Measurements from ENCODE around the gene GSTA4. TPM values are rescaled to one million over a fixed set of nuclear protein-coding genes. Genes with fewer than 3 reads are reported as not detected.

GSTA4 gene
- total and polyA plus RNA-seq, 10 donors = 8.5 to 23.3 (median 15.0) TPM

DNA sequence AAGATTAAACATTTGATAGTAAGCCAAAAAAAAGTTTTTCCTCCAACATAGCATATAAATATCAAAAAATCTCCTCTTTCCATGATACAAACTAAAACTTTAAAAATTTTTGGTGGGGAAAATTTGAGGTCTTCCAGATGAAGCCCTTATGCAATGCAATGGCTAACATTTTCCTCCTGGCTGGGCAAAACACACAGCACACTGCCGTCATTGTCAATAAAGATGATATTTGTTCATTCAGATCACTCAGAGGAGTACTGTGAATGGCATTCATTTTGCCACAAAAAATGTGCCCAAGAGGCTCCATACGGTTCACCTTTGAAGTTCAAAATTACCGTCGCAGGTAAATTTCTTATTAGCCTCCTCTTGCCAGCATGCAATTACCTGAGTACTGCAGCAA lies 36.2 kb upstream of the GSTA4 start:
- Histone ChIP-seq H3K36me3 (peaks cover 0 to 100% (median 35%) of the 10 kb centered on the region in 6 donors), H3K27me3 (replicated peaks in 1 of 7) (no peaks in the 10 kb centered on the region), H3K4me1 (peaks cover 0 to 5% (median 0%) of the 10 kb centered on the region in 6 donors), H3K27ac (no peak overlapping the region), H3K9me3 (no peaks in the 10 kb centered on the region), H3K4me3 (no peak overlapping the region)
- TF ChIP-seq CTCF (IDR thresholded peaks at IDR 0.05 in 8 of 11, conservative IDR thresholded peaks at IDR 0.05 in 3 of 11) (no peak), POLR2AphosphoS5 (IDR thresholded peaks at IDR 0.05) (no peak), POLR2A (IDR thresholded peaks at IDR 0.05) (no peak)
- no peak for DNase-seq
- WGBS, 5 donors = 92 to 100% (median 97%) methylated on average over 4 of the region's 4 CpGs
- intact Hi-C loops (cut with DNase I; ENCODE audit: low total_unique reads) = no loop called here

- no peak overlapping the region for H3K4me3 ChIP-seq
- no peak for DNase-seq
- TF ChIP-seq POLR2AphosphoS5 (IDR thresholded peaks at IDR 0.05) (no peak), POLR2A (IDR thresholded peaks at IDR 0.05) (no peak), CTCF (IDR thresholded peaks at IDR 0.05 in 8 of 11, conservative IDR thresholded peaks at IDR 0.05 in 3 of 11) (no peak)
- no peaks in the 10 kb centered on the region for H3K4me1 ChIP-seq
- WGBS, 5 donors = 83 to 97% (median 95%) methylated on average over 3 of the region's 3 CpGs
- intact Hi-C loops (cut with DNase I; ENCODE audit: low total_unique reads) = no loop called here
- H3K27me3 ChIP-seq (replicated peaks in 1 of 7) = no peaks in the 10 kb centered on the region
- no peaks in the 10 kb centered on the region for H3K9me3 ChIP-seq
- peaks cover 0 to 100% (median 30%) of the 10 kb centered on the region in 6 donors for H3K36me3 ChIP-seq
- H3K27ac ChIP-seq = no peak overlapping the region
Observed at GRCh38 chr6:53029761-53030160, 34.7 kb upstream of the GSTA4 start.

DNA sequence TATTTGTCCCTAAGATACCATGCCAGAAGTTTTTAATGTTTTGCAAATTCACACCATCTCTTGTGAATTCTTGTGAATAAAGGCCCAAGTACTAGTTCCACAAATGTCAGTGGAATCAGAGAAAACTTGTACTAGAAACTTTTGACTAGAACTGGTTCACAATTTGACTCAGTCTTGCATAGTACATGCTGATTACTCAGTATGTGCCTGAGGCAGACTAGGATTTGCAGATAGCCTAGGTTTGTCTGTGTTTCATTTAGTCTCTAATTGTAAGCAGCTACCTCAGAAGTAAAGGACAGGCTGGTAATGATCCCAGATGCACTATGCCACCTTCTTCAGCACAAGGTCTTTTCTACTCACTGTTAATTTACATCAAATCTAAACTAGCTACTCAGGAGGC lies 34.2 kb upstream of the GSTA4 start:
- Histone ChIP-seq H3K9me3 (no peaks in the 10 kb centered on the region), H3K4me3 (no peak overlapping the region), H3K36me3 (peaks cover 0 to 100% (median 29%) of the 10 kb centered on the region in 6 donors), H3K27ac (no peak overlapping the region), H3K27me3 (replicated peaks in 1 of 7) (no peaks in the 10 kb centered on the region), H3K4me1 (no peaks in the 10 kb centered on the region)
- TF ChIP-seq POLR2A (IDR thresholded peaks at IDR 0.05) = no peak
- no peak for TF ChIP-seq CTCF (IDR thresholded peaks at IDR 0.05 in 8 of 11, conservative IDR thresholded peaks at IDR 0.05 in 3 of 11)
- no peak for TF ChIP-seq POLR2AphosphoS5 (IDR thresholded peaks at IDR 0.05)
- intact Hi-C loops (cut with DNase I; ENCODE audit: low total_unique reads) = no loop called here
- no peak for DNase-seq

DNA sequence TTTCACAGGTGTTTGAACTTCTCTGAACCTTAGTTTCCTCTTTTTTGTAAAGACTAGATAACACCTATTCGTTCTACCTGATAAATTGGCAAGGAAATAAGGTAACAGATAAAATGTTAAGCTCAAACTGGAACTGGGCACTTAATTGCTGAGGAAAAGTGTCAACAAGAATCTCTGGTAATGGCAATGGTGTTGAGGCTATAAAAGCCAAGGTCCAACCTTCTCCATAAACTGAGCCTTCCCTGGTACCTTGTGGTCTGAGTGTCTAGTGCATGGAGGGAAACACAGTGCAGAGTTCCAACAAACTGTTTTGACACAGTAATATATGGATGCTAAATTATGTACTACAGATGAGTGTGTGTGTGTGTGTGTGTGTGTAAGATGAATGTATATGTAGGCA lies 33.4 kb upstream of the GSTA4 start:
- no peak overlapping the region for H3K27ac ChIP-seq
- H3K4me1 ChIP-seq = no peaks in the 10 kb centered on the region
- intact Hi-C loops (cut with DNase I; ENCODE audit: low total_unique reads) = no loop called here
- H3K9me3 ChIP-seq = no peaks in the 10 kb centered on the region
- no peak for DNase-seq
- no peaks in the 10 kb centered on the region for H3K27me3 ChIP-seq (replicated peaks in 1 of 7)
- TF ChIP-seq POLR2A (IDR thresholded peaks at IDR 0.05) (no peak), POLR2AphosphoS5 (IDR thresholded peaks at IDR 0.05) (no peak), CTCF (IDR thresholded peaks at IDR 0.05 in 8 of 11, conservative IDR thresholded peaks at IDR 0.05 in 3 of 11) (no peak)
- H3K4me3 ChIP-seq = no peak overlapping the region
- peaks cover 0 to 100% (median 29%) of the 10 kb centered on the region in 6 donors for H3K36me3 ChIP-seq
- WGBS, 5 donors = 80 to 92% (median 82%) methylated on average over 1 of the region's 1 CpG

Measured in spleen (tissue), 11 donors.